ENCODE data around the gene SCAMP4.
A peak's percentile ranks its signal among the peaks of the same experiment; 100 is the strongest.

Gene SCAMP4

GRCh38 chr19:1858412-1859081 lies 46.7 kb upstream of the SCAMP4 start:
- ChIA-PET POLR2A (interaction anchor here (1.7 kb wide), 1 partner anchor 10 kb away, joined by 4 read pairs; no protein-coding TSS in a partner anchor), CTCF (interaction anchor here (0.6 to 1.9 kb wide), 4 partner anchors 10 to 50 kb away, joined by 3 to 15 read pairs (median 4); partner anchors contain the start of gene REXO1)
- Histone ChIP-seq H3K36me3 (ENCODE audit: control insufficient read depth in 2 of 2, insufficient read depth in 1 of 2, low read length in 2 of 2) (no peaks in the 10 kb centered on the region), H3K9me3 (ENCODE audit: control insufficient read depth, insufficient read depth, low read depth, low read length) (no peaks in the 10 kb centered on the region), H3K4me1 (ENCODE audit: control insufficient read depth, insufficient read depth, low read length) (peaks cover 24% of the 10 kb centered on the region), H3K4me3 (ENCODE audit: low read depth, low read length) (no peak overlapping the region), H3K27ac (ENCODE audit: extremely low read depth, low read depth, low read length) (no peak overlapping the region)
- TF ChIP-seq PRDM10 (tag by site-specific recombination; IDR thresholded peaks at IDR 0.05) (peak; percentile 36; the same call in 1 of the 2 replicates), RBAK (tag by site-specific recombination; IDR thresholded peaks at IDR 0.05) (no peak), ZNF830 (tag by site-specific recombination; IDR thresholded peaks at IDR 0.05; ENCODE audit: low read depth) (no peak), BCL11A (tag by site-specific recombination; IDR thresholded peaks at IDR 0.05; ENCODE audit: low read depth) (no peak), ZNF626 (tag by site-specific recombination; IDR thresholded peaks at IDR 0.05) (no peak), ZIC2 (tag by site-specific recombination; IDR thresholded peaks at IDR 0.05) (0 out of 2 replicates have a peak, but pooled peaks have one; percentile 18), ZBTB10 (tag by site-specific recombination; IDR thresholded peaks at IDR 0.05) (0 out of 2 replicates have a peak, but pooled peaks have one; percentile 16), ZNF2 (tag by site-specific recombination; IDR thresholded peaks at IDR 0.05) (no peak), ZNF398 (tag by site-specific recombination; IDR thresholded peaks at IDR 0.05) (peak; percentile 68), GLIS1 (tag by site-specific recombination; IDR thresholded peaks at IDR 0.05) (peak; percentile 86), ZNF544 (tag by site-specific recombination; IDR thresholded peaks at IDR 0.05) (no peak), GLIS2 (tag by site-specific recombination; IDR thresholded peaks at IDR 0.05) (peak; percentile 81), WT1 (tag by site-specific recombination; IDR thresholded peaks at IDR 0.05) (peak; percentile 26; the same call in 1 of the 2 replicates), ZNF18 (tag by site-specific recombination; IDR thresholded peaks at IDR 0.05) (no peak)

- ChIA-PET POLR2A (no interaction called here), CTCF (no interaction called here)
- H3K4me3 ChIP-seq (ENCODE audit: low read depth, low read length): no peak overlapping the region
- H3K36me3 ChIP-seq (ENCODE audit: control insufficient read depth in 2 of 2, insufficient read depth in 1 of 2, low read length in 2 of 2): no peaks in the 10 kb centered on the region
- H3K9me3 ChIP-seq (ENCODE audit: control insufficient read depth, insufficient read depth, low read depth, low read length): no peaks in the 10 kb centered on the region
- no peak overlapping the region for H3K27ac ChIP-seq (ENCODE audit: extremely low read depth, low read depth, low read length)
- peaks cover 24% of the 10 kb centered on the region for H3K4me1 ChIP-seq (ENCODE audit: control insufficient read depth, insufficient read depth, low read length)
- TF ChIP-seq ZBTB6 (tag by site-specific recombination; IDR thresholded peaks at IDR 0.05): no peak
- no peak for TF ChIP-seq ZNF335 (tag by site-specific recombination; conservative IDR thresholded peaks at IDR 0.05)
- TF ChIP-seq ZNF366 (tag by site-specific recombination; conservative IDR thresholded peaks at IDR 0.05): peak; percentile 55
- peak; percentile 74 for TF ChIP-seq WT1 (tag by site-specific recombination; IDR thresholded peaks at IDR 0.05)
- TF ChIP-seq KLF1 (tag by site-specific recombination; IDR thresholded peaks at IDR 0.05): peak; percentile 83
- TF ChIP-seq ZNF266 (tag by site-specific recombination; IDR thresholded peaks at IDR 0.05; ENCODE audit: low read depth): no peak
- TF ChIP-seq KLF8 (tag by site-specific recombination; IDR thresholded peaks at IDR 0.05): peak; percentile 58; the same call in 1 of the 2 replicates
- peak; percentile 79 for TF ChIP-seq IKZF3 (tag by site-specific recombination; IDR thresholded peaks at IDR 0.05)
- 0 out of 2 replicates have a peak, but pooled peaks have one; percentile 29 for TF ChIP-seq SP3 (tag by site-specific recombination; IDR thresholded peaks at IDR 0.05)
- peak; percentile 92 for TF ChIP-seq ZFHX2 (tag by site-specific recombination; conservative IDR thresholded peaks at IDR 0.05)
- no peak for TF ChIP-seq SETDB1 (IDR thresholded peaks at IDR 0.05; ENCODE audit: insufficient read length, low read length)
These were observed 45.8 kb upstream of the SCAMP4 start for GRCh38 chr19:1859331-1859781.

All from HEK293 (cell line).